HCT116 (cell line): Measurements from ENCODE around the gene BRD3OS. TPM values are rescaled to one million over a fixed set of nuclear protein-coding genes. Genes with fewer than 3 reads are reported as not detected.

Experiments
- ATAC-seq: fragments of 200-7000 bp; cut with Tn5 transposase; 2 replicates; pipeline ENCODE4 v1.9.1; 2020; ENCODE audit warnings: mild to moderate bottlenecking, moderate library complexity
- BruUV-seq: library from RNA; stranded (reverse); fragments of 400-500 nt; replicated peaks from 2 replicates; lab custom pipeline; 2021; lab: Mats Ljungman, UMichigan
- CTCF ChIA-PET: fragments of 300-600 bp; sonication (Branson Sonifier 250); formaldehyde crosslinking; loops from one replicate; lab custom pipeline; 2021; ENCODE audit warnings: antibody characterized with exemption; lab: Charles Lee
- POLR2A ChIA-PET: fragments of 300-600, 350-600 bp; sonication (Branson Sonifier 250); formaldehyde crosslinking; loops from one replicate; lab custom pipeline; 2021; ENCODE audit warnings: antibody characterized with exemption; lab: Charles Lee
- RAD21 ChIA-PET, 2 experiments: fragments of 300-600 bp; sonication (Branson Sonifier 250); formaldehyde crosslinking; loops; one replicate each; lab custom pipeline; 2023; ENCODE audit warnings: low total read pairs in 2 of 2; ENCODE audit not compliant: uncharacterized antibody in 2 of 2, unreplicated experiment in 2 of 2, low non-redundant PET in 1 of 2; lab: Charles Lee
- DNase-seq: peaks from one replicate; pipeline ENCODE4 v3.0.0-alpha.2; 2010; ENCODE audit warnings: low read depth, low spot score
- H2AFZ ChIP-seq: fragments of 200-600 bp; shearing (Covaris generic), sonication (generic); 2 replicates; pipeline ENCODE4 v1.6.1; 2017; ENCODE audit warnings: low read depth, mixed run types, mixed read lengths, antibody characterized with exemption, low read length; ENCODE audit not compliant: poor library complexity, severe bottlenecking
- H3K27ac ChIP-seq: 2 replicates; pipeline ENCODE4 v1.5.1; 2012; ENCODE audit warnings: low read depth, low read length
- H3K27me3 ChIP-seq: fragments of 200-600 bp; sonication (generic); 2 replicates; pipeline ENCODE4 v1.6.1; 2016; ENCODE audit warnings: mixed run types, low read length, mixed read lengths; ENCODE audit not compliant: insufficient read depth
- H3K36me3 ChIP-seq, 2 experiments: fragments of 200-500 bp in 1 of 2; fragments of 200-600 bp in 1 of 2; sonication (Bioruptor generic) in 1 of 2; sonication (generic) in 1 of 2; 2 replicates each; pipeline versions ENCODE4 v1.5.1 to v1.6.1; 2014 to 2016; ENCODE audit warnings: low read length in 2 of 2, inconsistent platforms in 1 of 2, mixed read lengths in 1 of 2, mixed run types in 1 of 2; ENCODE audit not compliant: insufficient read depth in 2 of 2, control insufficient read depth in 1 of 2
- H3K4me1 ChIP-seq, 2 experiments: fragments of 200-600 bp in 1 of 2; sonication (generic) in 1 of 2; 2 replicates each; pipeline versions ENCODE4 v1.5.1 to v1.6.1; 2012 to 2017; ENCODE audit warnings: low read length in 2 of 2, inconsistent platforms in 1 of 2, mild to moderate bottlenecking in 1 of 2, mixed read lengths in 1 of 2, mixed run types in 1 of 2, moderate library complexity in 1 of 2; ENCODE audit not compliant: insufficient read depth in 2 of 2, control insufficient read depth in 1 of 2
- H3K4me2 ChIP-seq: fragments of 200-600 bp; sonication (generic); 2 replicates; pipeline ENCODE4 v1.6.1; 2017; ENCODE audit warnings: mixed run types, low read length, mixed read lengths
- H3K4me3 ChIP-seq, 2 experiments: fragments of 200-600 bp in 1 of 2; sonication (generic) in 1 of 2; replicated peaks in 1 of 2; 2 replicates each; pipeline ENCODE4 v1.5.1; 2011 to 2016; ENCODE audit warnings: low read length in 2 of 2, control low read depth in 1 of 2, low read depth in 1 of 2, mild to moderate bottlenecking in 1 of 2, mixed read lengths in 1 of 2, mixed run types in 1 of 2
- H3K79me2 ChIP-seq: fragments of 200-600 bp; sonication (generic); 2 replicates; pipeline ENCODE4 v1.6.1; 2017; ENCODE audit warnings: mild to moderate bottlenecking, mixed run types, low read length, moderate library complexity, mixed read lengths; ENCODE audit not compliant: insufficient read depth
- H3K9ac ChIP-seq: fragments of 200-600 bp; sonication (generic); 2 replicates; pipeline ENCODE4 v1.6.1; 2016; ENCODE audit warnings: low read length, mixed read lengths
- H3K9me2 ChIP-seq: fragments of 200-600 bp; sonication (generic), shearing (Covaris generic); 2 replicates; pipeline ENCODE4 v1.6.1; 2017; ENCODE audit warnings: mixed run types, mild to moderate bottlenecking, moderate library complexity; ENCODE audit not compliant: insufficient read depth
- H3K9me3 ChIP-seq, 2 experiments: fragments of 200-500 bp in 1 of 2; fragments of 200-600 bp in 1 of 2; sonication (Bioruptor generic) in 1 of 2; sonication (generic) in 1 of 2; 2 replicates each; pipeline ENCODE4 v1.6.1; 2014 to 2017; ENCODE audit warnings: low read length in 2 of 2, mixed read lengths in 2 of 2, inconsistent platforms in 1 of 2, low read depth in 1 of 2, mild to moderate bottlenecking in 1 of 2, mixed run types in 1 of 2, moderate library complexity in 1 of 2; ENCODE audit not compliant: control insufficient read depth in 1 of 2, insufficient read depth in 1 of 2
- H4K20me1 ChIP-seq: fragments of 200-600 bp; sonication (generic), shearing (Covaris generic); 2 replicates; pipeline ENCODE4 v1.6.1; 2017; ENCODE audit warnings: mixed run types, mild to moderate bottlenecking, moderate library complexity; ENCODE audit not compliant: insufficient read depth
- ATF3 ChIP-seq: IDR thresholded peaks from 2 replicates; pipeline ENCODE4 v1.6.1; 2012
- CEBPB ChIP-seq: IDR thresholded peaks from 2 replicates; pipeline ENCODE4 v1.6.1; 2012; ENCODE audit warnings: low read depth
- EGR1 ChIP-seq: IDR thresholded peaks from 2 replicates; pipeline ENCODE4 v1.6.1; 2012; ENCODE audit warnings: low read depth
- EZH2 ChIP-seq: fragments of 200-600 bp; sonication (generic); IDR thresholded peaks from 2 replicates; pipeline ENCODE4 v1.6.1; 2017; ENCODE audit warnings: antibody characterized with exemption, mixed run types
- EZH2phosphoT487 ChIP-seq: fragments of 200-600 bp; IDR thresholded peaks from 2 replicates; pipeline ENCODE4 v1.6.1; 2018; ENCODE audit warnings: antibody characterized with exemption, borderline replicate concordance
- JUND ChIP-seq: IDR thresholded peaks from 2 replicates; pipeline ENCODE4 v1.6.1; 2012
- MAX ChIP-seq: IDR thresholded peaks from 2 replicates; pipeline ENCODE4 v1.6.1; 2012
- POLR2AphosphoS5 ChIP-seq: IDR thresholded peaks from 2 replicates; pipeline ENCODE4 v1.6.1; 2011; ENCODE audit warnings: mild to moderate bottlenecking, low read depth, low read length, moderate library complexity
- RAD21 ChIP-seq: IDR thresholded peaks from 2 replicates; pipeline ENCODE4 v1.6.1; 2012; ENCODE audit warnings: low read depth, mild to moderate bottlenecking
- REST ChIP-seq: IDR thresholded peaks from 2 replicates; pipeline ENCODE4 v1.6.1; 2012; ENCODE audit warnings: low read depth
- SP1 ChIP-seq: IDR thresholded peaks from 2 replicates; pipeline ENCODE4 v1.6.1; 2012; ENCODE audit warnings: low read depth
- SRF ChIP-seq: IDR thresholded peaks from 2 replicates; pipeline ENCODE4 v1.6.1; 2012; ENCODE audit warnings: low read depth
- TCF7L2 ChIP-seq: IDR thresholded peaks from 2 replicates; pipeline ENCODE4 v1.7.0; 2011; ENCODE audit warnings: borderline replicate concordance, inconsistent platforms; ENCODE audit not compliant: insufficient read depth, insufficient read length; ENCODE audit errors: extremely low read depth
- YY1 ChIP-seq: IDR thresholded peaks from 2 replicates; pipeline ENCODE4 v1.6.1; 2011; ENCODE audit warnings: low read length, low read depth, moderate library complexity, mild to moderate bottlenecking; ENCODE audit not compliant: insufficient replicate concordance; ENCODE audit errors: extremely low read depth
- ZFX ChIP-seq: fragments of 450-650 bp; IDR thresholded peaks from 2 replicates; pipeline ENCODE4 v1.6.1; 2017
- ZNF274 ChIP-seq: fragments of 200-500 bp; sonication (Bioruptor generic); IDR thresholded peaks from 2 replicates; pipeline ENCODE4 v1.6.1; 2014; ENCODE audit warnings: mild to moderate bottlenecking, low read depth, low read length, inconsistent platforms
- intact Hi-C: fragments of 100-400 bp; cut with micrococcal nuclease; formaldehyde crosslinking; loops from 2 replicates; pipeline ENCODE4 v1.10.0; 2022
- total RNA-seq: library from RNA; stranded (reverse); gene quantifications from one replicate; pipeline ENCODE4 v1.2.1, GENCODE V29; 2021; ENCODE audit not compliant: unreplicated experiment

BRD3OS gene
- total RNA-seq, 1 experiment from 2014 or later, result 17.0 TPM

GRCh38 chr9:134056483-134057306, 31.4 kb downstream of the BRD3OS start:
- Histone ChIP-seq H2AFZ (no peak overlapping the region), H3K9ac (no peak overlapping the region), H3K4me3 (no peak overlapping the region), H3K4me2 (peak overlapping the region; percentile 2; the same call in 1 of the 2 replicates), H3K9me2 (no peaks in the 10 kb centered on the region), H3K36me3 (peaks cover 0 to 3% of the 10 kb centered on the region in 2 experiments; a peak in 1 of 4 replicates), H3K27me3 (no peaks in the 10 kb centered on the region), H4K20me1 (no peaks in the 10 kb centered on the region), H3K27ac (no peak overlapping the region), H3K79me2 (peaks cover 35% of the 10 kb centered on the region), H3K4me1 (peaks cover 4 to 18% of the 10 kb centered on the region in 2 experiments; a peak in 3 of 4 replicates), H3K9me3 (no peaks in the 10 kb centered on the region)
- ChIA-PET POLR2A (no interaction called here), RAD21 (no interaction called here), CTCF (no interaction called here)
- ATAC-seq, result no peak
- DNase-seq, result no peak
- no TSS peak for BruUV-seq
- no peak for TF ChIP-seq POLR2AphosphoS5
- no peak for TF ChIP-seq JUND
- no peak for TF ChIP-seq MAX
- TF ChIP-seq TCF7L2, result no peak
- no peak for TF ChIP-seq ZFX
- no peak for TF ChIP-seq SRF
- no peak for TF ChIP-seq RAD21
- TF ChIP-seq EZH2, result no peak
- no peak for TF ChIP-seq ZNF274
- no peak for TF ChIP-seq REST
- TF ChIP-seq YY1, result no peak
- TF ChIP-seq EGR1, result no peak
- TF ChIP-seq SP1, result no peak
- TF ChIP-seq CEBPB, result no peak
- TF ChIP-seq EZH2phosphoT487, result no peak
- no peak for TF ChIP-seq ATF3
- intact Hi-C loops, result no loop called here
